HEK293 (cell line): ENCODE data around the gene ANAPC10.

Source experiments
- BCL11A ChIP-seq: fragments of 450-650 bp; formaldehyde crosslinking; IDR thresholded peaks from 2 replicates; pipeline ENCODE4 v1.5.1; 2016; ENCODE audit warnings: low read depth, missing biosample characterization, missing genetic modification characterization
- EGR2 ChIP-seq: fragments of 450-650 bp; formaldehyde crosslinking; IDR thresholded peaks from 2 replicates; pipeline ENCODE4 v1.5.1; 2016; ENCODE audit warnings: low read depth, missing biosample characterization, missing genetic modification characterization
- GLIS1 ChIP-seq: fragments of 450-650 bp; formaldehyde crosslinking; IDR thresholded peaks from 2 replicates; pipeline ENCODE4 v1.5.1; 2016; ENCODE audit warnings: missing biosample characterization, missing genetic modification characterization
- SP2 ChIP-seq: fragments of 450-650 bp; formaldehyde crosslinking; IDR thresholded peaks from 2 replicates; pipeline ENCODE4 v1.5.1; 2016; ENCODE audit warnings: missing biosample characterization, missing genetic modification characterization
- SP3 ChIP-seq: fragments of 450-650 bp; formaldehyde crosslinking; IDR thresholded peaks from 2 replicates; pipeline ENCODE4 v1.5.1; 2016; ENCODE audit warnings: missing biosample characterization, missing genetic modification characterization
- TRIM28 ChIP-seq: IDR thresholded peaks from 2 replicates; pipeline ENCODE4 v1.6.1; 2011; ENCODE audit warnings: low read length, control low read depth, borderline replicate concordance
- YY1 ChIP-seq: fragments of 450-650 bp; formaldehyde crosslinking; IDR thresholded peaks from 2 replicates; pipeline ENCODE4 v1.5.1; 2018; ENCODE audit warnings: missing biosample characterization, missing genetic modification characterization
- YY2 ChIP-seq: fragments of 450-650 bp; formaldehyde crosslinking; IDR thresholded peaks from 2 replicates; pipeline ENCODE4 v1.5.1; 2016; ENCODE audit warnings: missing biosample characterization, missing genetic modification characterization
- ZBTB20 ChIP-seq: fragments of 450-650 bp; formaldehyde crosslinking; IDR thresholded peaks from 2 replicates; pipeline ENCODE4 v1.5.1; 2016; ENCODE audit warnings: missing biosample characterization, missing genetic modification characterization
- ZBTB21 ChIP-seq: fragments of 450-650 bp; formaldehyde crosslinking; IDR thresholded peaks from 2 replicates; pipeline ENCODE4 v1.5.1; 2017; ENCODE audit warnings: missing biosample characterization, missing genetic modification characterization
- ZNF114 ChIP-seq: fragments of 450-650 bp; formaldehyde crosslinking; IDR thresholded peaks from 2 replicates; pipeline ENCODE4 v1.5.0; 2017; ENCODE audit warnings: missing biosample characterization, missing genetic modification characterization
- ZNF121 ChIP-seq: fragments of 450-650 bp; formaldehyde crosslinking; IDR thresholded peaks from 2 replicates; pipeline ENCODE4 v1.5.1; 2016; ENCODE audit warnings: missing biosample characterization, missing genetic modification characterization
- ZNF146 ChIP-seq: fragments of 450-650 bp; formaldehyde crosslinking; IDR thresholded peaks from 2 replicates; pipeline ENCODE4 v1.5.1; 2016; ENCODE audit warnings: missing biosample characterization, missing genetic modification characterization
- ZNF174 ChIP-seq: fragments of 450-650 bp; formaldehyde crosslinking; IDR thresholded peaks from 2 replicates; pipeline ENCODE4 v1.5.0; 2017; ENCODE audit warnings: missing biosample characterization, mild to moderate bottlenecking, missing genetic modification characterization
- ZNF19 ChIP-seq: fragments of 450-650 bp; formaldehyde crosslinking; IDR thresholded peaks from 2 replicates; pipeline ENCODE4; 2016; ENCODE audit warnings: missing biosample characterization, missing genetic modification characterization, low read depth
- ZNF211 ChIP-seq: fragments of 450-650 bp; formaldehyde crosslinking; IDR thresholded peaks from 2 replicates; pipeline ENCODE4 v1.5.1; 2016; ENCODE audit warnings: low read depth, missing biosample characterization, missing genetic modification characterization
- ZNF239 ChIP-seq: fragments of 450-650 bp; formaldehyde crosslinking; IDR thresholded peaks from 2 replicates; pipeline ENCODE4 v1.5.1; 2016; ENCODE audit warnings: missing biosample characterization, missing genetic modification characterization
- ZNF324 ChIP-seq: fragments of 450-650 bp; formaldehyde crosslinking; IDR thresholded peaks from 2 replicates; pipeline ENCODE4 v1.5.1; 2016; ENCODE audit warnings: missing biosample characterization, missing genetic modification characterization
- ZNF335 ChIP-seq: fragments of 450-650 bp; formaldehyde crosslinking; conservative IDR thresholded peaks from 2 replicates; pipeline ENCODE4 v1.5.1; 2016; ENCODE audit warnings: missing biosample characterization, missing genetic modification characterization
- ZNF366 ChIP-seq: fragments of 450-650 bp; formaldehyde crosslinking; conservative IDR thresholded peaks from 2 replicates; pipeline ENCODE4 v1.5.1; 2016; ENCODE audit warnings: missing biosample characterization, missing genetic modification characterization
- ZNF473 ChIP-seq: fragments of 450-650 bp; formaldehyde crosslinking; IDR thresholded peaks from 2 replicates; pipeline ENCODE4 v1.5.1; 2017; ENCODE audit warnings: missing biosample characterization, missing genetic modification characterization
- ZNF529 ChIP-seq: fragments of 450-650 bp; formaldehyde crosslinking; IDR thresholded peaks from 2 replicates; pipeline ENCODE4 v1.5.1; 2017; ENCODE audit warnings: missing genetic modification characterization, missing biosample characterization; ENCODE audit not compliant: insufficient replicate concordance
- ZNF560 ChIP-seq: fragments of 450-650 bp; formaldehyde crosslinking; IDR thresholded peaks from 2 replicates; pipeline ENCODE4 v1.5.1; 2017; ENCODE audit warnings: missing biosample characterization, missing genetic modification characterization, borderline replicate concordance
- ZNF571 ChIP-seq: fragments of 450-650 bp; formaldehyde crosslinking; IDR thresholded peaks from 2 replicates; pipeline ENCODE4 v1.5.0; 2017; ENCODE audit warnings: missing biosample characterization, missing genetic modification characterization
- ZNF626 ChIP-seq: fragments of 450-650 bp; sonication (Bioruptor Pico); formaldehyde crosslinking; IDR thresholded peaks from 2 replicates; pipeline ENCODE4 v1.5.1; 2018; ENCODE audit warnings: missing biosample characterization, missing genetic modification characterization, inconsistent platforms
- ZNF664 ChIP-seq: fragments of 450-650 bp; formaldehyde crosslinking; IDR thresholded peaks from 2 replicates; pipeline ENCODE4 v1.5.1; 2016; ENCODE audit warnings: missing biosample characterization, missing genetic modification characterization
- ZNF785 ChIP-seq: fragments of 450-650 bp; formaldehyde crosslinking; IDR thresholded peaks from 2 replicates; pipeline ENCODE4 v1.5.1; 2016; ENCODE audit warnings: missing biosample characterization, missing genetic modification characterization
- ZNF792 ChIP-seq: fragments of 450-650 bp; formaldehyde crosslinking; IDR thresholded peaks from 2 replicates; pipeline ENCODE4 v1.5.1; 2016; ENCODE audit warnings: missing biosample characterization, missing genetic modification characterization
- ZNF843 ChIP-seq: fragments of 450-650 bp; formaldehyde crosslinking; IDR thresholded peaks from 2 replicates; pipeline ENCODE4 v1.5.1; 2016; ENCODE audit warnings: missing biosample characterization, missing genetic modification characterization
- ZSCAN16 ChIP-seq: fragments of 450-650 bp; formaldehyde crosslinking; IDR thresholded peaks from 2 replicates; pipeline ENCODE4 v1.5.1; 2016; ENCODE audit warnings: missing biosample characterization, missing genetic modification characterization
- TF ChIP-seq, protein P1 (sequence below): fragments of 450-650 bp; formaldehyde crosslinking; IDR thresholded peaks from 2 replicates; pipeline ENCODE4 v1.5.1; 2016; ENCODE audit warnings: missing biosample characterization, missing genetic modification characterization
- TF ChIP-seq, protein P2 (sequence below): fragments of 450-650 bp; formaldehyde crosslinking; IDR thresholded peaks from 2 replicates; pipeline ENCODE4 v1.5.1; 2016; ENCODE audit warnings: missing biosample characterization, missing genetic modification characterization, low read depth
- TF ChIP-seq, protein P3 (sequence below): IDR thresholded peaks from 2 replicates; pipeline ENCODE4 v1.6.1; 2011; ENCODE audit warnings: mild to moderate bottlenecking, low read depth, low read length, borderline replicate concordance
- TF ChIP-seq, protein P4 (sequence below): fragments of 450-650 bp; formaldehyde crosslinking; IDR thresholded peaks from 2 replicates; pipeline ENCODE4 v1.5.1; 2017; ENCODE audit warnings: missing biosample characterization, mild to moderate bottlenecking, missing genetic modification characterization, moderate library complexity

Gene ANAPC10

DNA sequence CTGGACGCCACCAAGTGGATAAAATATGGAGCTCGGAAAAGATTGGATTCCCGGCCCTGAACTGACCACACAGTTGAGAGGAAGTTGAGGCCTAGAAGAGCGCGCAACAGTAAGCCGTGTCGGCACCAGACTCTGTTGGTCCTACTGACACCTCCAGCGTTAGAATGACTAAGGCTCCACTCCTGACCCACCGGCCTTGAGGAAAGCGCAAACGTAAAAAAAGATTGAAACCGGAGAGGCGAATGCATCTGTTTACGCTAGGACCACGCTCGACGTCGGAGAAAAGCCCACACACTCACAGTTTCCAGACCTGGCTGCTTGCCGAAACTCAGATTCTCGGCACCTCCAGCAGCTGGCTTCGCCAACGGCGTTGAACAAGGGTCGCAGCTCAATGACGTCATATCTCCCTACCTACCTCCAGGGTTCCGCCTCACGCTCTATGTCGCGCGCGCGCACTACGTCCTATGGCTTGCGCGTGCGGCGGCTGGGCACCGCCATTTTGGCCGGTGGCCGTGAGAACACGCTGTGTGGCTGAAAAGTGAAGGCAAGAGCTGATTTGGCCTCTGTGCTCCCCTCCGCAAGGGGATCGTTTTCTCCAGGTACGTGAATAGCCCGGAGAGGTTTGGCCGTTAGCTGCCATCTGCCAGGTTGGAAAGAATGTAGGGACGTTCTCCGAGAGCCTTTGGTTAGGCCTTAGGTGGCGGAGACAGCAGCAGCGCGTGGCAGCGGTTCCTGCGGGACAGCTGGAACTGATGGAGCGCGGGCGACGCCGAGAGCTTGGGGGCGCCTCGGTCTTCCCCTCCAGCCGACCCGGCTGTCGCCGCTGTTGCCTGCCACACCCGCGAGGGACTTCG is at the start of gene ANAPC10, which contains the start of gene ABCE1 (continued):
- TF ChIP-seq, protein P1, sequence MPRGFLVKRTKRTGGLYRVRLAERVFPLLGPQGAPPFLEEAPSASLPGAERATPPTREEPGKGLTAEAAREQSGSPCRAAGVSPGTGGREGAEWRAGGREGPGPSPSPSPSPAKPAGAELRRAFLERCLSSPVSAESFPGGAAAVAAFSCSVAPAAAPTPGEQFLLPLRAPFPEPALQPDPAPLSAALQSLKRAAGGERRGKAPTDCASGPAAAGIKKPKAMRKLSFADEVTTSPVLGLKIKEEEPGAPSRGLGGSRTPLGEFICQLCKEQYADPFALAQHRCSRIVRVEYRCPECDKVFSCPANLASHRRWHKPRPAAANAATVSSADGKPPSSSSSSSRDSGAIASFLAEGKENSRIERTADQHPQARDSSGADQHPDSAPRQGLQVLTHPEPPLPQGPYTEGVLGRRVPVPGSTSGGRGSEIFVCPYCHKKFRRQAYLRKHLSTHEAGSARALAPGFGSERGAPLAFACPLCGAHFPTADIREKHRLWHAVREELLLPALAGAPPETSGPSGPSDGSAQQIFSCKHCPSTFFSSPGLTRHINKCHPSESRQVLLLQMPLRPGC (tag by site-specific recombination), result no peak
- TF ChIP-seq SP2 (peak; percentile 55), ZNF560 (tag by site-specific recombination) (no peak), GLIS1 (tag by site-specific recombination) (peak; percentile 53), ZNF366 (tag by site-specific recombination) (no peak), ZNF664 (tag by site-specific recombination) (no peak), ZNF114 (tag by site-specific recombination) (no peak), ZNF473 (tag by site-specific recombination) (no peak), YY2 (tag by site-specific recombination) (peak; percentile 78), ZNF121 (tag by site-specific recombination) (no peak), ZNF324 (tag by site-specific recombination) (peak; percentile 45; the same call in 1 of the 2 replicates), ZNF239 (tag by site-specific recombination) (no peak), ZNF211 (tag by site-specific recombination) (no peak), ZBTB21 (tag by site-specific recombination) (peak; percentile 92), ZBTB20 (tag by site-specific recombination) (peak; percentile 97), YY1 (peak; percentile 82), ZNF335 (tag by site-specific recombination) (peak; percentile 76), SP3 (peak; percentile 55), ZNF146 (tag by site-specific recombination) (no peak), ZNF19 (no peak), ZNF792 (no peak), ZNF785 (tag by site-specific recombination) (no peak), EGR2 (tag by site-specific recombination) (peak; percentile 20; the same call in 1 of the 2 replicates), TRIM28 (peak; percentile 87; the same call in 1 of the 2 replicates), ZSCAN16 (no peak), ZNF174 (no peak), ZNF626 (tag by site-specific recombination) (no peak), ZNF843 (0 out of 2 replicates have a peak, but pooled peaks have one; percentile 30), BCL11A (tag by site-specific recombination) (no peak), ZNF571 (tag by site-specific recombination) (no peak), ZNF529 (tag by site-specific recombination) (no peak)
- TF ChIP-seq, protein P2, sequence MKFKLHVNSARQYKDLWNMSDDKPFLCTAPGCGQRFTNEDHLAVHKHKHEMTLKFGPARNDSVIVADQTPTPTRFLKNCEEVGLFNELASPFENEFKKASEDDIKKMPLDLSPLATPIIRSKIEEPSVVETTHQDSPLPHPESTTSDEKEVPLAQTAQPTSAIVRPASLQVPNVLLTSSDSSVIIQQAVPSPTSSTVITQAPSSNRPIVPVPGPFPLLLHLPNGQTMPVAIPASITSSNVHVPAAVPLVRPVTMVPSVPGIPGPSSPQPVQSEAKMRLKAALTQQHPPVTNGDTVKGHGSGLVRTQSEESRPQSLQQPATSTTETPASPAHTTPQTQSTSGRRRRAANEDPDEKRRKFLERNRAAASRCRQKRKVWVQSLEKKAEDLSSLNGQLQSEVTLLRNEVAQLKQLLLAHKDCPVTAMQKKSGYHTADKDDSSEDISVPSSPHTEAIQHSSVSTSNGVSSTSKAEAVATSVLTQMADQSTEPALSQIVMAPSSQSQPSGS (tag by site-specific recombination), result peak; percentile 99
- TF ChIP-seq, protein P3, sequence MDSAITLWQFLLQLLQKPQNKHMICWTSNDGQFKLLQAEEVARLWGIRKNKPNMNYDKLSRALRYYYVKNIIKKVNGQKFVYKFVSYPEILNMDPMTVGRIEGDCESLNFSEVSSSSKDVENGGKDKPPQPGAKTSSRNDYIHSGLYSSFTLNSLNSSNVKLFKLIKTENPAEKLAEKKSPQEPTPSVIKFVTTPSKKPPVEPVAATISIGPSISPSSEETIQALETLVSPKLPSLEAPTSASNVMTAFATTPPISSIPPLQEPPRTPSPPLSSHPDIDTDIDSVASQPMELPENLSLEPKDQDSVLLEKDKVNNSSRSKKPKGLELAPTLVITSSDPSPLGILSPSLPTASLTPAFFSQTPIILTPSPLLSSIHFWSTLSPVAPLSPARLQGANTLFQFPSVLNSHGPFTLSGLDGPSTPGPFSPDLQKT, result no peak
- TF ChIP-seq, protein P4, sequence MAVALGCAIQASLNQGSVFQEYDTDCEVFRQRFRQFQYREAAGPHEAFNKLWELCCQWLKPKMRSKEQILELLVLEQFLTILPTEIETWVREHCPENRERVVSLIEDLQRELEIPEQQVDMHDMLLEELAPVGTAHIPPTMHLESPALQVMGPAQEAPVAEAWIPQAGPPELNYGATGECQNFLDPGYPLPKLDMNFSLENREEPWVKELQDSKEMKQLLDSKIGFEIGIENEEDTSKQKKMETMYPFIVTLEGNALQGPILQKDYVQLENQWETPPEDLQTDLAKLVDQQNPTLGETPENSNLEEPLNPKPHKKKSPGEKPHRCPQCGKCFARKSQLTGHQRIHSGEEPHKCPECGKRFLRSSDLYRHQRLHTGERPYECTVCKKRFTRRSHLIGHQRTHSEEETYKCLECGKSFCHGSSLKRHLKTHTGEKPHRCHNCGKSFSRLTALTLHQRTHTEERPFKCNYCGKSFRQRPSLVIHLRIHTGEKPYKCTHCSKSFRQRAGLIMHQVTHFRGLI, result no peak
